Measurements from ENCODE around the gene SLC25A20.
"Not testable (repeated sequence)": the region's sequence is repeated elsewhere in the genome, so short reads cannot be mapped to it uniquely, and the experiment has no call there.

SLC25A20 gene

DNA sequence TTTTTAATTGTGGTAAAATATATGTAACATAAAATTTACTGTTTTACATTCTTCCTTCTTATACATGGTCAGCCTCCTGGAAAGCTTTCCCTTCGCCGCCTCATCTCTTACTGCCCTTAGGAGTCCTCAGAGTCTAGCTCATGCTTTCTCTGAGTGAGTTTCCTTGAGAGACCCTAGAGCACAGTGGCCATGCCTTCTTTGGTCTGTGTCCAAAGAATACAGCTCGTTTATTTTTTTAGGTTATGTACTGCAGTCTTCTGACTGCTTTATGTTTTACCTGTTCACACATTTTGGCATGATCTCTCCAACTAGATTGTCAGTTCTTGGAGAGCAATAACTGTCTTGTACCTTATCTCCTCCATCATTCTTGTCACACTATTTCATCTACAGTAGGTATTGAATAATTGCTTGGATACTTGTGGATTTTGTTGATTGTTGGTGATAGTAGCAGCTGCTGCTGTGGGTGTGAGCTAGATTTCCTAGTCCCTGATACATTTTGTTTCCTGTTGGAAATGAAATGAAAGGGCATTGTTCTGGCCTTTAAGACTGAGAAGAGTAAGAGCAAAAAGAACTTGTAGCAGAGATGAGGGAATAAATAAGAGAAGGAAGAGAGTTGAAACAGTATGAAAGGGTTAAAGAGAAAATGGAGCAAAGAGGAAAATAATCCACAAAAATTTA is 30.8 kb upstream of the SLC25A20 start:
- H3K4me3 ChIP-seq (ENCODE audit: low read length in 2 of 2) = no peak overlapping the region
- peaks cover 9 to 18% of the 10 kb centered on the region in 2 donors for H3K4me1 ChIP-seq (ENCODE audit: control insufficient read depth in 2 of 2, insufficient read depth in 2 of 2, low read length in 2 of 2)
- H3K27me3 ChIP-seq (ENCODE audit: control insufficient read depth in 2 of 2, insufficient read depth in 2 of 2, low read length in 2 of 2) = no peaks in the 10 kb centered on the region
- H3K9me3 ChIP-seq (ENCODE audit: control insufficient read depth in 2 of 2, low read length in 2 of 2) = no peaks in the 10 kb centered on the region
- no peak overlapping the region for H3K27ac ChIP-seq (ENCODE audit: low read depth in 2 of 2, low read length in 2 of 2)
- peaks cover 28 to 49% of the 10 kb centered on the region in 2 donors for H3K36me3 ChIP-seq (ENCODE audit: control insufficient read depth in 2 of 2, insufficient read depth in 2 of 2, low read length in 2 of 2)
- no peak overlapping the region for H3K9ac ChIP-seq (ENCODE audit: low read depth in 1 of 2, low read length in 2 of 2)

- H3K9me3 ChIP-seq (ENCODE audit: control insufficient read depth in 2 of 2, low read length in 2 of 2) = no peaks in the 10 kb centered on the region
- no peak overlapping the region for H3K27ac ChIP-seq (ENCODE audit: low read depth in 2 of 2, low read length in 2 of 2)
- H3K9ac ChIP-seq (ENCODE audit: low read depth in 1 of 2, low read length in 2 of 2) = no peak overlapping the region
- peaks cover 9 to 18% of the 10 kb centered on the region in 2 donors for H3K4me1 ChIP-seq (ENCODE audit: control insufficient read depth in 2 of 2, insufficient read depth in 2 of 2, low read length in 2 of 2)
- H3K27me3 ChIP-seq (ENCODE audit: control insufficient read depth in 2 of 2, insufficient read depth in 2 of 2, low read length in 2 of 2) = no peaks in the 10 kb centered on the region
- peaks cover 21 to 49% of the 10 kb centered on the region in 2 donors for H3K36me3 ChIP-seq (ENCODE audit: control insufficient read depth in 2 of 2, insufficient read depth in 2 of 2, low read length in 2 of 2)
- no peak overlapping the region for H3K4me3 ChIP-seq (ENCODE audit: low read length in 2 of 2)
Measured at GRCh38 chr3:48928679-48929078, 30.0 kb upstream of the SLC25A20 start.

- Histone ChIP-seq H3K27ac (ENCODE audit: low read depth in 2 of 2, low read length in 2 of 2) (no peak overlapping the region), H3K4me3 (ENCODE audit: low read length in 2 of 2) (no peak overlapping the region), H3K36me3 (ENCODE audit: control insufficient read depth in 2 of 2, insufficient read depth in 2 of 2, low read length in 2 of 2) (peaks cover 20 to 44% of the 10 kb centered on the region in 2 donors)
Measured at GRCh38 chr3:48927928-48928327, 29.2 kb upstream of the SLC25A20 start.

GRCh38 chr3:48926425-48927392 is 28.0 kb upstream of the SLC25A20 start:
- Histone ChIP-seq H3K36me3 (ENCODE audit: control insufficient read depth in 2 of 2, insufficient read depth in 2 of 2, low read length in 2 of 2) (peaks cover 20 to 48% of the 10 kb centered on the region in 2 donors), H3K9ac (ENCODE audit: low read depth in 1 of 2, low read length in 2 of 2) (no peak overlapping the region), H3K4me1 (ENCODE audit: control insufficient read depth in 2 of 2, insufficient read depth in 2 of 2, low read length in 2 of 2) (peaks cover 9 to 21% of the 10 kb centered on the region in 2 donors), H3K9me3 (ENCODE audit: control insufficient read depth in 2 of 2, low read length in 2 of 2) (no peaks in the 10 kb centered on the region), H3K4me3 (ENCODE audit: low read length in 2 of 2) (no peak overlapping the region), H3K27me3 (ENCODE audit: control insufficient read depth in 2 of 2, insufficient read depth in 2 of 2, low read length in 2 of 2) (no peaks in the 10 kb centered on the region), H3K27ac (ENCODE audit: low read depth in 2 of 2, low read length in 2 of 2) (no peak overlapping the region)

More at GRCh38 chr3:48927928-48928327, 29.2 kb upstream of the SLC25A20 start:
- no peak overlapping the region for H3K9ac ChIP-seq (ENCODE audit: low read depth in 1 of 2, low read length in 2 of 2)
- H3K9me3 ChIP-seq (ENCODE audit: control insufficient read depth in 2 of 2, low read length in 2 of 2) = no peaks in the 10 kb centered on the region
- H3K4me1 ChIP-seq (ENCODE audit: control insufficient read depth in 2 of 2, insufficient read depth in 2 of 2, low read length in 2 of 2) = peaks cover 9 to 18% of the 10 kb centered on the region in 2 donors
- no peaks in the 10 kb centered on the region for H3K27me3 ChIP-seq (ENCODE audit: control insufficient read depth in 2 of 2, insufficient read depth in 2 of 2, low read length in 2 of 2)

- H3K4me3 ChIP-seq (ENCODE audit: low read length in 2 of 2) = peak overlapping the region; percentile 79 to 84
- H3K36me3 ChIP-seq (ENCODE audit: control insufficient read depth in 2 of 2, insufficient read depth in 2 of 2, low read length in 2 of 2) = peaks cover 0 to 17% of the 10 kb centered on the region in 2 donors
- peaks cover 6 to 12% of the 10 kb centered on the region in 2 donors for H3K4me1 ChIP-seq (ENCODE audit: control insufficient read depth in 2 of 2, insufficient read depth in 2 of 2, low read length in 2 of 2)
- H3K27me3 ChIP-seq (ENCODE audit: control insufficient read depth in 2 of 2, insufficient read depth in 2 of 2, low read length in 2 of 2) = no peaks in the 10 kb centered on the region
- H3K9ac ChIP-seq (ENCODE audit: low read depth in 1 of 2, low read length in 2 of 2) = peak overlapping the region; percentile 77 to 84
- H3K27ac ChIP-seq (ENCODE audit: low read depth in 2 of 2, low read length in 2 of 2) = peak overlapping the region; percentile 92 to 94
- no peaks in the 10 kb centered on the region for H3K9me3 ChIP-seq (ENCODE audit: control insufficient read depth in 2 of 2, low read length in 2 of 2)
Measured at GRCh38 chr3:48919215-48920138, 20.8 kb upstream of the SLC25A20 start.

GRCh38 chr3:48918388-48919214 is 19.9 kb upstream of the SLC25A20 start, which contains the start of gene ARIH2:
Gene ARIH2, plus strand, starts transcription at chr3:48918842. Its CDS starts 8,717 bp downstream, at chr3:48927559.
- Histone ChIP-seq H3K9ac (ENCODE audit: low read depth in 1 of 2, low read length in 2 of 2) (peak within 1 kb of the TSS; percentile 77 to 84), H3K27me3 (ENCODE audit: control insufficient read depth in 2 of 2, insufficient read depth in 2 of 2, low read length in 2 of 2) (no peaks in the 10 kb centered on the region), H3K36me3 (ENCODE audit: control insufficient read depth in 2 of 2, insufficient read depth in 2 of 2, low read length in 2 of 2) (peaks cover 0 to 10% of the 10 kb centered on the region in 2 donors), H3K9me3 (ENCODE audit: control insufficient read depth in 2 of 2, low read length in 2 of 2) (no peaks in the 10 kb centered on the region), H3K4me3 (ENCODE audit: low read length in 2 of 2) (peak within 1 kb of the TSS; percentile 79 to 84), H3K4me1 (ENCODE audit: control insufficient read depth in 2 of 2, insufficient read depth in 2 of 2, low read length in 2 of 2) (peaks cover 6 to 12% of the 10 kb centered on the region in 2 donors), H3K27ac (ENCODE audit: low read depth in 2 of 2, low read length in 2 of 2) (peak within 1 kb of the TSS; percentile 92 to 94)

GRCh38 chr3:48915296-48915695 is 16.6 kb upstream of the SLC25A20 start:
- Histone ChIP-seq H3K9ac (ENCODE audit: low read depth in 1 of 2, low read length in 2 of 2) (no peak overlapping the region), H3K27me3 (ENCODE audit: control insufficient read depth in 2 of 2, insufficient read depth in 2 of 2, low read length in 2 of 2) (no peaks in the 10 kb centered on the region), H3K36me3 (ENCODE audit: control insufficient read depth in 2 of 2, insufficient read depth in 2 of 2, low read length in 2 of 2) (no peaks in the 10 kb centered on the region), H3K9me3 (ENCODE audit: control insufficient read depth in 2 of 2, low read length in 2 of 2) (no peaks in the 10 kb centered on the region), H3K4me1 (ENCODE audit: control insufficient read depth in 2 of 2, insufficient read depth in 2 of 2, low read length in 2 of 2) (peaks cover 4 to 8% of the 10 kb centered on the region in 2 donors), H3K27ac (ENCODE audit: low read depth in 2 of 2, low read length in 2 of 2) (no peak overlapping the region), H3K4me3 (ENCODE audit: low read length in 2 of 2) (no peak overlapping the region)

DNA sequence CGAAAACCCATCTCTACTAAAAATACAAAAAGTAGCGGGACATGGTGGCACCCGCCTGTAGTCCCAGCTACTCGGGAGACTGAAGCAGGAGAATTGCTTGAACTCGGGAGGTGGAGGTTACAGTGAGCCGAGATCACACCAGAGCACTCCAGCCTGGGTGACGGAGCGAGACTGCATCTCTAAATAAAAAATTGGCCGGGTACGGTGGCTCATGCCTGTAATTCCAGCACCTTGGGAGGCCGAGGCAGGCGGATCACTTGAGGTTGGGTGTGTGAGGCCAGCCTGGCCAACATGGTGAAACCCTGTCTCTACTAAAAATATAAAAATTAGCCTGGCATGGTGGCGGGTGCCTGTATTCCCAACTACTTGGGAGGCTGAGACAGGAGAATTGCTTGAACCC is 8.3 kb upstream of the SLC25A20 start:
- not testable (repeated sequence) for H3K36me3 ChIP-seq (ENCODE audit: control insufficient read depth in 2 of 2, insufficient read depth in 2 of 2, low read length in 2 of 2); H3K9ac ChIP-seq (ENCODE audit: low read depth in 1 of 2, low read length in 2 of 2)

DNA sequence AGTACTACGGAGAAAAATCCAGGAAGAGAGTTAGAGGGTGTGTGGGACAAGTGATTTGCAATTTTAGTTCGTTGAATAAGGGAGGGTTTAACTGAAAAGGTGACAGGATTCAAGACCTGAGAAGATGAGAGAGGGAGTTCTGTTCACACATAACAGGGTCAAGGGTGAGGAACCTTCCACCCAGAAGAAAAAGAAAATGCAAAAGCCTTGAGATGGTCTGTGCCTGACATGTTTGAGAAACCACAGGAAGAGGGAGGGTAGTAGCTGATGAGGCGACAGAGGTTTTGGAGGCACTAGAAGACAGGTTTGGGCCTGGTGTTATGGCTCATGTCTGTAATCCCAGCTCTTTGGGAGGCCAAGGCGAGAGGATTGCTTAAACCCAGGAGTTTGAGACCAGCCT is 591 bp upstream of the SLC25A20 start:
- Histone ChIP-seq H3K36me3 (ENCODE audit: control insufficient read depth in 2 of 2, insufficient read depth in 2 of 2, low read length in 2 of 2) (no peaks in the 10 kb centered on the region), H3K4me3 (ENCODE audit: low read length in 2 of 2) (peak overlapping the region in 1 of 2 donors; percentile 82), H3K27me3 (ENCODE audit: control insufficient read depth in 2 of 2, insufficient read depth in 2 of 2, low read length in 2 of 2) (no peaks in the 10 kb centered on the region), H3K4me1 (ENCODE audit: control insufficient read depth in 2 of 2, insufficient read depth in 2 of 2, low read length in 2 of 2) (peaks cover 13 to 16% of the 10 kb centered on the region in 2 donors), H3K27ac (ENCODE audit: low read depth in 2 of 2, low read length in 2 of 2) (peak overlapping the region; percentile 78 to 86), H3K9me3 (ENCODE audit: control insufficient read depth in 2 of 2, low read length in 2 of 2) (no peaks in the 10 kb centered on the region), H3K9ac (ENCODE audit: low read depth in 1 of 2, low read length in 2 of 2) (peak overlapping the region in 1 of 2 donors; percentile 82)

More for the DNA sequence above, 8.3 kb upstream of the SLC25A20 start:
- not testable (repeated sequence) for H3K27ac ChIP-seq (ENCODE audit: low read depth in 2 of 2, low read length in 2 of 2); H3K9me3 ChIP-seq (ENCODE audit: control insufficient read depth in 2 of 2, low read length in 2 of 2); H3K4me3 ChIP-seq (ENCODE audit: low read length in 2 of 2); H3K27me3 ChIP-seq (ENCODE audit: control insufficient read depth in 2 of 2, insufficient read depth in 2 of 2, low read length in 2 of 2); H3K4me1 ChIP-seq (ENCODE audit: control insufficient read depth in 2 of 2, insufficient read depth in 2 of 2, low read length in 2 of 2)
